Transverse colon (tissue), 4 donors: ENCODE results near the gene CYSTM1. TPM values are rescaled to one million over a fixed set of nuclear protein-coding genes. Genes with fewer than 3 reads are reported as not detected.

Experiments
- DNase-seq: peaks from one replicate; pipeline ENCODE4 v3.0.0-alpha.2; 2019
- H3K27ac ChIP-seq, 4 donors: fragments of 200-600 bp; sonication (generic); 2 replicates each; pipeline ENCODE4 v1.5.1; 2016 to 2018; ENCODE audit warnings: inconsistent platforms in 4 of 4
- H3K27me3 ChIP-seq: fragments of 200-600 bp; sonication (generic); 2 replicates; pipeline ENCODE4 v1.5.1; 2017; ENCODE audit warnings: inconsistent platforms
- H3K36me3 ChIP-seq, 4 donors: fragments of 200-600 bp; sonication (generic); 2 replicates each; pipeline ENCODE4 v1.5.1; 2017 to 2019; ENCODE audit warnings: inconsistent platforms in 4 of 4
- H3K4me1 ChIP-seq, 4 donors: fragments of 200-600 bp; sonication (generic); 2 replicates each; pipeline ENCODE4 v1.5.1; 2017 to 2020; ENCODE audit warnings: inconsistent platforms in 4 of 4
- H3K4me3 ChIP-seq, 4 donors: fragments of 200-600 bp; sonication (generic); 1 replicate in 1 of 4; 2 replicates in 3 of 4; pipeline versions ENCODE4 v1.5.1 to v1.6.1; 2017 to 2019; ENCODE audit warnings: inconsistent platforms in 4 of 4
- H3K9me3 ChIP-seq, 2 donors: fragments of 200-600 bp; sonication (generic); 2 replicates each; pipeline ENCODE4 v1.5.1; 2017 to 2019; ENCODE audit warnings: inconsistent platforms in 2 of 2
- EP300 ChIP-seq: sonication (generic); formaldehyde crosslinking; IDR thresholded peaks from one replicate; pipeline ENCODE4 v1.6.1; 2017; ENCODE audit warnings: antibody characterized with exemption, low read depth
- POLR2A ChIP-seq: fragments of 450-650 bp; IDR thresholded peaks from one replicate; pipeline ENCODE4 v1.6.1; 2016; ENCODE audit warnings: antibody characterized with exemption, mild to moderate bottlenecking, moderate library complexity
- POLR2AphosphoS5 ChIP-seq, 3 donors: sonication (generic); formaldehyde crosslinking; IDR thresholded peaks; one replicate each; pipeline ENCODE4 v1.6.1; 2016; ENCODE audit warnings: antibody characterized with exemption in 3 of 3
- WGBS, 2 donors: methylation state at CpG; one replicate each; pipeline ENCODE4 v1.1.5; 2018; ENCODE audit warnings: low coverage in 1 of 2; 5-methylcytosine and 5-hydroxymethylcytosine counted together
- in situ Hi-C, 4 donors: fragments of 200-750 bp; cut with MboI; loops; one replicate each; pipeline versions ENCODE4 v1.15.0 to v1.15.1; 2017; ENCODE audit warnings: low sequenced_read_pairs in 3 of 4, low pct_ligation_motif_present in 1 of 4, low pct_unique_long_range_greater_than_20kb in 1 of 4
- intact Hi-C: fragments of 100-400 bp; cut with DNase I; formaldehyde crosslinking; loops from one replicate; pipeline ENCODE4 v1.15.1; 2023; ENCODE audit warnings: low total_unique reads
- total RNA-seq, 4 donors: library from RNA; depleted of rRNA; stranded (reverse); fragments of >200 nt; gene quantifications; one replicate each; pipeline ENCODE4 v1.1.0, GENCODE V29; 2016
- TF ChIP-seq, protein P1 (sequence below), 5 experiments: fragments of 200-600 bp in 3 of 5; fragments of 450-650 bp in 2 of 5; sonication (generic) in 3 of 5; IDR thresholded peaks; 1 replicate in 2 of 5; 2 replicates in 3 of 5; pipeline ENCODE4 v1.5.1; 2016 to 2017; ENCODE audit warnings: antibody characterized with exemption in 5 of 5, inconsistent platforms in 3 of 5, mild to moderate bottlenecking in 2 of 5, moderate library complexity in 1 of 5

CYSTM1 gene
- total RNA-seq, 4 donors from 2014 or later = 32.8 to 264 (median 107) TPM

GRCh38 chr5:140205952-140206351 is 31.0 kb downstream of the CYSTM1 start:
- Histone ChIP-seq H3K4me1 (peaks cover 0 to 7% (median 0%) of the 10 kb centered on the region in 4 donors), H3K27me3 (no peaks in the 10 kb centered on the region), H3K36me3 (no peaks in the 10 kb centered on the region), H3K27ac (no peak overlapping the region), H3K4me3 (no peak overlapping the region), H3K9me3 (no peaks in the 10 kb centered on the region)
- WGBS, 2 donors = 90 to 100% methylated on average over 1 to 4 of the region's 4 CpGs
- intact Hi-C loops = no loop called here
- TF ChIP-seq, protein P1, sequence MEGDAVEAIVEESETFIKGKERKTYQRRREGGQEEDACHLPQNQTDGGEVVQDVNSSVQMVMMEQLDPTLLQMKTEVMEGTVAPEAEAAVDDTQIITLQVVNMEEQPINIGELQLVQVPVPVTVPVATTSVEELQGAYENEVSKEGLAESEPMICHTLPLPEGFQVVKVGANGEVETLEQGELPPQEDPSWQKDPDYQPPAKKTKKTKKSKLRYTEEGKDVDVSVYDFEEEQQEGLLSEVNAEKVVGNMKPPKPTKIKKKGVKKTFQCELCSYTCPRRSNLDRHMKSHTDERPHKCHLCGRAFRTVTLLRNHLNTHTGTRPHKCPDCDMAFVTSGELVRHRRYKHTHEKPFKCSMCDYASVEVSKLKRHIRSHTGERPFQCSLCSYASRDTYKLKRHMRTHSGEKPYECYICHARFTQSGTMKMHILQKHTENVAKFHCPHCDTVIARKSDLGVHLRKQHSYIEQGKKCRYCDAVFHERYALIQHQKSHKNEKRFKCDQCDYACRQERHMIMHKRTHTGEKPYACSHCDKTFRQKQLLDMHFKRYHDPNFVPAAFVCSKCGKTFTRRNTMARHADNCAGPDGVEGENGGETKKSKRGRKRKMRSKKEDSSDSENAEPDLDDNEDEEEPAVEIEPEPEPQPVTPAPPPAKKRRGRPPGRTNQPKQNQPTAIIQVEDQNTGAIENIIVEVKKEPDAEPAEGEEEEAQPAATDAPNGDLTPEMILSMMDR (IDR thresholded peaks at IDR 0.05) = no peak
- TF ChIP-seq EP300 (no peak), POLR2AphosphoS5 (IDR thresholded peaks at IDR 0.05) (no peak), POLR2A (no peak)
- DNase-seq = no peak
- in situ Hi-C loops = no loop called here

DNA sequence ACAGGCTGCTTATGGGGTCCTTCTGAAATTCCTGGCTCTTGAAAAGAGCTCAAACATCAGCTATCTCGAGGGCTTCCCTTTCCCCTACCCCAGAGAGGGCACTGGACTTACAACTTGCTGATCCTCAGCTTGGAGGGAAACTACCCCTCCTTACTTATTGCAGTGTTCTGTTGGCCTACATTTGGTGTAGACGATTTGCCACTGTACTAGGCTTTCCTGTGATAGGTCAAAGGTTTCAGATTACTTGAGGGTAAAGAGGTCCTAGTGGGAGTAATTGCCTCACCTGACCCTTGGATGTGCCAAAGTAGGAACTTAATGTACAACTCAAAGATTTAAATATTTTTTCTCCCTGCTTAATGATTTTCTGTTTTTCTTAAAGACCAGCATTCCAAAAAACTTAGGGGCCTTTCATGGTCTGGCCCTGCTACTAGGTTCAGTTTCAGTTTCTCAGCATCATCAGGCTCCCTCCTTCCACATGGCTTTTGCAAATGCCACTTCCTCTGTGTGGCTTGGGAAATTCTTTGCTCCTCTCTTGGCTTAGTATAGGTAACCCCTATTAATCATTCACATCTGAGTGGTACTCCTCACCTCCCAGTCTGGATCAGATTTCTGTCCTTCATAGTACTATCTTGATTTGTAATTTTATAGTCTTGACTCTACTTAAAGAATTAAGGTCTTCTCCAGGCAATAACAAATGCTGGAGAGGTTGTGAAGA is 32.4 kb downstream of the CYSTM1 start:
- Histone ChIP-seq H3K4me1 (peaks cover 0 to 7% (median 0%) of the 10 kb centered on the region in 4 donors), H3K36me3 (no peaks in the 10 kb centered on the region), H3K4me3 (no peak overlapping the region), H3K9me3 (no peaks in the 10 kb centered on the region), H3K27ac (no peak overlapping the region), H3K27me3 (no peaks in the 10 kb centered on the region)
- no peak for DNase-seq
- TF ChIP-seq POLR2A (no peak), POLR2AphosphoS5 (IDR thresholded peaks at IDR 0.05) (no peak), EP300 (no peak)
- TF ChIP-seq, protein P1 (IDR thresholded peaks at IDR 0.05) = no peak
- in situ Hi-C loops = no loop called here
- WGBS, 2 donors = 37% methylated on average over 2 of the region's 2 CpGs; no CpG with 5 or more reads in 1 of the 2 donors
- intact Hi-C loops = no loop called here

DNA sequence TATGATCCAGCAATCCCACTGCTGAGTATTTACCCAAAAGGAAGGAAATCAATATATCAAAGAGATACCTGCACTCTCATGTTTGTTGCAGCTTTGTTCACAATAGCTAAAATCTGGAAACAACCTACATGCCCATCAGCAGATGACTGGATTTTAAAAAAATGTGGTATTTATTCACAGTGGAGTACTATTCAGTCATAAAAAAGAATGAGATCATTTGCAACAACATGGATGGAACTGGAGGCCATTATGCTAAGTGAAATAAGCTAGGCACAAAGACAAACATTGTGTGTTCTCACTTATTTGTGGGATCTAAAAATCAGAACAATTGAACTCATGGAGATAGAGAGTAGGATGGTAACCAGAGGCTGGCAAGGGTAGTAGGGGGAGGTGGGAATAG is 33.1 kb downstream of the CYSTM1 start:
- H3K36me3 ChIP-seq = no peaks in the 10 kb centered on the region
- H3K9me3 ChIP-seq = no peaks in the 10 kb centered on the region
- DNase-seq = no peak

GRCh38 chr5:140213370-140213983 is 38.5 kb downstream of the CYSTM1 start:
- no peaks in the 10 kb centered on the region for H3K9me3 ChIP-seq
- intact Hi-C loops = no loop called here
- H3K4me3 ChIP-seq = no peak overlapping the region
- in situ Hi-C loops = no loop called here
- no peak overlapping the region for H3K27ac ChIP-seq
- H3K27me3 ChIP-seq = no peaks in the 10 kb centered on the region
- peaks cover 6 to 31% (median 22%) of the 10 kb centered on the region in 4 donors for H3K4me1 ChIP-seq
- TF ChIP-seq POLR2AphosphoS5 (IDR thresholded peaks at IDR 0.05) (no peak), EP300 (no peak), POLR2A (no peak)
- TF ChIP-seq, protein P1 (IDR thresholded peaks at IDR 0.05) = no peak
- no peak for DNase-seq
- 100% methylated on average over 1 of the region's 1 CpG for WGBS, 2 donors
- no peaks in the 10 kb centered on the region for H3K36me3 ChIP-seq

More for the DNA sequence above, 33.1 kb downstream of the CYSTM1 start:
- Histone ChIP-seq H3K4me1 (peaks cover 0 to 7% (median 0%) of the 10 kb centered on the region in 4 donors), H3K4me3 (no peak overlapping the region), H3K27me3 (no peaks in the 10 kb centered on the region), H3K27ac (no peak overlapping the region)
- intact Hi-C loops (no loop called here), in situ Hi-C loops (no loop called here)
- TF ChIP-seq, protein P1 (IDR thresholded peaks at IDR 0.05) = no peak
- no peak for TF ChIP-seq EP300
- TF ChIP-seq POLR2A = no peak
- no peak for TF ChIP-seq POLR2AphosphoS5 (IDR thresholded peaks at IDR 0.05)
